22Rv1 (cell line): ENCODE results near the gene SERPINA3.

Experiments used
- H3K27ac ChIP-seq: fragments of 450-650 bp; 2 replicates; pipeline ENCODE4 v1.5.1; 2017
- CTCF ChIP-seq: fragments of 450-650 bp; IDR thresholded peaks from 2 replicates; pipeline ENCODE4 v1.5.1; 2017; ENCODE audit warnings: mild to moderate bottlenecking
- ZFX ChIP-seq: fragments of 450-650 bp; IDR thresholded peaks from 2 replicates; pipeline ENCODE4 v1.6.1; 2017; ENCODE audit warnings: antibody characterized with exemption, borderline replicate concordance

SERPINA3 gene

GRCh38 chr14:94671870-94672444, 59.8 kb downstream of the SERPINA3 start:
- TF ChIP-seq ZFX (no peak), CTCF (no peak)
- no peak overlapping the region for H3K27ac ChIP-seq

- TF ChIP-seq ZFX (no peak), CTCF (no peak)
- no peak overlapping the region for H3K27ac ChIP-seq
Observed at GRCh38 chr14:94673071-94673470, 60.9 kb downstream of the SERPINA3 start.
